H9 (cell line): ENCODE measurements around the gene PCED1A. TPM values are rescaled to one million over a fixed set of nuclear protein-coding genes. Genes with fewer than 3 reads are reported as not detected.

ENCODE experiments used
- DNase-seq: peaks from one replicate; pipeline ENCODE4 v3.0.0-alpha.2; 2017
- H2AFZ ChIP-seq: one replicate; pipeline ENCODE4 v1.6.1; 2013; ENCODE audit warnings: mild to moderate bottlenecking, low read length, control low read depth, moderate library complexity
- H2AK5ac ChIP-seq: 2 replicates; pipeline ENCODE4 v1.6.1; 2013; ENCODE audit warnings: low read length, control low read depth, mixed read lengths; ENCODE audit not compliant: insufficient read length
- H2BK120ac ChIP-seq: one replicate; pipeline ENCODE4 v1.6.1; 2013; ENCODE audit warnings: low read depth, mild to moderate bottlenecking, low read length, control low read depth, inconsistent platforms; ENCODE audit not compliant: poor library complexity, severe bottlenecking
- H2BK12ac ChIP-seq: 2 replicates; pipeline ENCODE4 v1.6.1; 2013; ENCODE audit warnings: low read length, control low read depth, mixed read lengths, low read depth; ENCODE audit not compliant: insufficient read length
- H2BK15ac ChIP-seq: 2 replicates; pipeline ENCODE4 v1.6.1; 2013; ENCODE audit warnings: low read depth, low read length, control low read depth
- H2BK20ac ChIP-seq: one replicate; pipeline ENCODE4 v1.6.1; 2013; ENCODE audit warnings: low read depth, mild to moderate bottlenecking, low read length, control low read depth, inconsistent platforms; ENCODE audit not compliant: poor library complexity, severe bottlenecking
- H2BK5ac ChIP-seq: 2 replicates; pipeline ENCODE4 v1.6.1; 2013; ENCODE audit warnings: low read length, control low read depth, mixed read lengths; ENCODE audit not compliant: insufficient read length
- H3K14ac ChIP-seq: 2 replicates; pipeline ENCODE4 v1.6.1; 2013; ENCODE audit warnings: low read length, control low read depth; ENCODE audit not compliant: insufficient read depth
- H3K18ac ChIP-seq: 2 replicates; pipeline ENCODE4 v1.6.1; 2013; ENCODE audit warnings: low read depth, mild to moderate bottlenecking, mixed read lengths, low read length, control low read depth; ENCODE audit not compliant: insufficient read length
- H3K23ac ChIP-seq: 2 replicates; pipeline ENCODE4 v1.6.1; 2013; ENCODE audit warnings: low read length, control low read depth, mixed read lengths, low read depth; ENCODE audit not compliant: insufficient read length
- H3K23me2 ChIP-seq: 2 replicates; pipeline ENCODE4 v1.6.1; 2013; ENCODE audit warnings: low read depth, mild to moderate bottlenecking, mixed read lengths, low read length, control low read depth; ENCODE audit not compliant: insufficient read length, poor library complexity, severe bottlenecking
- H3K27ac ChIP-seq: 2 replicates; pipeline ENCODE4 v1.5.1; 2013; ENCODE audit warnings: low read length, control low read depth, mixed read lengths, low read depth; ENCODE audit not compliant: insufficient read length
- H3K27me3 ChIP-seq: 2 replicates; pipeline ENCODE4 v1.6.1; 2013; ENCODE audit warnings: low read length, control low read depth, inconsistent platforms; ENCODE audit not compliant: insufficient read depth
- H3K4ac ChIP-seq: 2 replicates; pipeline ENCODE4 v1.6.1; 2013; ENCODE audit warnings: low read depth, mild to moderate bottlenecking, control low read depth, inconsistent platforms, low read length, moderate library complexity
- H3K4me1 ChIP-seq: 2 replicates; pipeline ENCODE4 v1.6.1; 2013; ENCODE audit warnings: low read length, control low read depth, inconsistent platforms; ENCODE audit not compliant: insufficient read depth
- H3K4me2 ChIP-seq: 2 replicates; pipeline ENCODE4 v1.6.1; 2013; ENCODE audit warnings: low read length, control low read depth, mixed read lengths; ENCODE audit not compliant: insufficient read length, insufficient read depth
- H3K56ac ChIP-seq: 2 replicates; pipeline ENCODE4 v1.6.1; 2013; ENCODE audit warnings: low read depth, mild to moderate bottlenecking, mixed read lengths, low read length, control low read depth; ENCODE audit not compliant: insufficient read length
- H3K79me1 ChIP-seq: 2 replicates; pipeline ENCODE4 v1.6.1; 2013; ENCODE audit warnings: low read depth, mild to moderate bottlenecking, moderate library complexity, low read length, control low read depth, inconsistent platforms; ENCODE audit not compliant: insufficient read depth, poor library complexity, severe bottlenecking
- H3K79me2 ChIP-seq: 2 replicates; pipeline ENCODE4 v1.6.1; 2013; ENCODE audit warnings: low read length, control low read depth, inconsistent platforms; ENCODE audit not compliant: insufficient read depth
- H3K9ac ChIP-seq: 2 replicates; pipeline ENCODE4 v1.6.1; 2013; ENCODE audit warnings: low read length, control low read depth, mixed read lengths; ENCODE audit not compliant: insufficient read length; ENCODE audit errors: extremely low read depth
- H3K9me3 ChIP-seq: one replicate; pipeline ENCODE4 v1.6.1; 2013; ENCODE audit warnings: low read depth, low read length, inconsistent platforms; ENCODE audit not compliant: control insufficient read depth
- H3T11ph ChIP-seq: one replicate; pipeline ENCODE4 v1.6.1; 2013; ENCODE audit warnings: mild to moderate bottlenecking, low read length, control low read depth, inconsistent platforms
- H4K20me1 ChIP-seq: one replicate; pipeline ENCODE4 v1.6.1; 2013; ENCODE audit not compliant: control insufficient read depth, insufficient read length, insufficient read depth
- H4K5ac ChIP-seq: 2 replicates; pipeline ENCODE4 v1.6.1; 2013; ENCODE audit warnings: low read depth, mild to moderate bottlenecking, mixed read lengths, low read length, control low read depth; ENCODE audit not compliant: insufficient read length
- H4K8ac ChIP-seq: replicated peaks from 2 replicates; pipeline ENCODE4 v1.6.1; 2013; ENCODE audit warnings: low read length, control low read depth, mixed read lengths, low read depth; ENCODE audit not compliant: insufficient read length
- H4K91ac ChIP-seq: 2 replicates; pipeline ENCODE4 v1.6.1; 2013; ENCODE audit warnings: low read depth, mild to moderate bottlenecking, moderate library complexity, mixed read lengths, low read length, control low read depth; ENCODE audit not compliant: insufficient read length
- H3K27ac Mint-ChIP-seq, 3 experiments: 2 replicates in 2 of 3; 3 replicates in 1 of 3; pipeline ENCODE4 v1.8.0; 2020 to 2021; ENCODE audit warnings: mixed read lengths in 3 of 3, mild to moderate bottlenecking in 1 of 3, moderate library complexity in 1 of 3
- H3K27me3 Mint-ChIP-seq: 2 replicates; pipeline ENCODE4 v1.8.0; 2021; ENCODE audit warnings: low read depth, mild to moderate bottlenecking, moderate library complexity, mixed read lengths
- H3K36me3 Mint-ChIP-seq, 3 experiments: 2 replicates in 2 of 3; 3 replicates in 1 of 3; pipeline ENCODE4 v1.8.0; 2020 to 2021; ENCODE audit warnings: low read depth in 3 of 3, mixed read lengths in 3 of 3; ENCODE audit not compliant: insufficient read depth in 1 of 3
- H3K4me1 Mint-ChIP-seq, 2 experiments: 2 replicates each; pipeline ENCODE4 v1.8.0; 2020; ENCODE audit warnings: mixed read lengths in 2 of 2
- H3K4me3 Mint-ChIP-seq, 2 experiments: 2 replicates in 1 of 2; 3 replicates in 1 of 2; pipeline ENCODE4 v1.8.0; 2020 to 2021; ENCODE audit warnings: mild to moderate bottlenecking in 2 of 2, mixed read lengths in 2 of 2, moderate library complexity in 1 of 2
- H3K9me3 Mint-ChIP-seq, 2 experiments: 2 replicates in 1 of 2; 3 replicates in 1 of 2; pipeline ENCODE4 v1.8.0; 2020; ENCODE audit warnings: mild to moderate bottlenecking in 2 of 2, mixed read lengths in 2 of 2, moderate library complexity in 1 of 2
- WGBS: extraction: QIAGEN DNeasy Blood & Tissue Kit; methylation state at CpG from one replicate; pipeline ENCODE4 v1.1.7; 2013; ENCODE audit warnings: missing lambda C conversion rate, low lambda C conversion rate, mixed read lengths; ENCODE audit not compliant: insufficient read length; ENCODE audit errors: extremely low coverage; 5-methylcytosine and 5-hydroxymethylcytosine counted together
- total RNA-seq: library from RNA; stranded (reverse); gene quantifications from 2 replicates; pipeline ENCODE4 v1.2.1, GENCODE V29; 2021
- TF ChIP-seq, protein P1 (sequence below): fragments of 200-600 bp; sonication (generic); conservative IDR thresholded peaks from 3 replicates; pipeline ENCODE4 v1.8.0; 2021; ENCODE audit warnings: antibody characterized with exemption, mild to moderate bottlenecking

PCED1A gene
- total RNA-seq, 1 experiment from 2014 or later = 30.8 TPM

DNA sequence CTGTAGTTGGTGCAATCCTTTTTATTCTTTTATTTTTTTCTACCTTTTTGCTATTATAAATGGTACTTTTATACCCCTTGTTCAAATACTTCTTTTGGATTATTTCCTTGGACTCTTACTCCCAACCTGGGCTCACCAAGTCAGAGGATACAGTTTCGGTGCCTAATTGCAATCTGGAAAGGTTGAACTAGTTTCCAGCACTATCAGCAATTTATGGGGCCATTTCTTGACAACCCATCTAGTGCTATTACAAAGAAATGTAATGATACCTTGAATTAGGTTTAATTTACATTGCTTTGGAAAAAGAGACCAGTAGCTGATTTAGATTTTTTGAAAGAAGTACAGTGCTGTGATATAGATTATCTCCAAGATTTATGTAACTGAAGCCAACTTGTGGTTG is 38.1 kb upstream of the PCED1A start:
- H3K4me3 Mint-ChIP-seq = no peak overlapping the region
- H3K27ac Mint-ChIP-seq = peak overlapping the region in 1 of 3 experiments; percentile 55; a peak in 1 of 7 replicates
- Histone ChIP-seq H2BK120ac (no peak overlapping the region), H3K4me1 (0 out of 2 replicates have a peak, but pooled peaks cover 3% of the 10 kb centered on the region), H3K56ac (no peak overlapping the region), H3K79me2 (peaks cover 3% of the 10 kb centered on the region; the same call in 1 of the 2 replicates), H3T11ph (no peak overlapping the region), H2BK20ac (no peak overlapping the region), H4K5ac (no peak overlapping the region), H3K23ac (no peak overlapping the region), H3K23me2 (peaks cover 7% of the 10 kb centered on the region), H3K27ac (no peak overlapping the region), H2AK5ac (no peak overlapping the region), H3K4me2 (no peak overlapping the region), H2AFZ (no peak overlapping the region), H2BK5ac (no peak overlapping the region), H3K9me3 (no peaks in the 10 kb centered on the region), H2BK12ac (no peak overlapping the region), H4K91ac (no peak overlapping the region), H3K79me1 (peaks cover 11% of the 10 kb centered on the region), H3K4ac (no peak overlapping the region), H4K20me1 (no peaks in the 10 kb centered on the region), H4K8ac (no peak overlapping the region), H3K18ac (no peak overlapping the region), H3K14ac (no peak overlapping the region), H3K27me3 (no peaks in the 10 kb centered on the region), H3K9ac (no peak overlapping the region), H2BK15ac (no peak overlapping the region)
- DNase-seq = no peak
- H3K4me1 Mint-ChIP-seq = peaks cover 24 to 29% of the 10 kb centered on the region in 2 experiments
- WGBS = no CpG with 5 or more reads among the region's 1 CpG
- TF ChIP-seq, protein P1, sequence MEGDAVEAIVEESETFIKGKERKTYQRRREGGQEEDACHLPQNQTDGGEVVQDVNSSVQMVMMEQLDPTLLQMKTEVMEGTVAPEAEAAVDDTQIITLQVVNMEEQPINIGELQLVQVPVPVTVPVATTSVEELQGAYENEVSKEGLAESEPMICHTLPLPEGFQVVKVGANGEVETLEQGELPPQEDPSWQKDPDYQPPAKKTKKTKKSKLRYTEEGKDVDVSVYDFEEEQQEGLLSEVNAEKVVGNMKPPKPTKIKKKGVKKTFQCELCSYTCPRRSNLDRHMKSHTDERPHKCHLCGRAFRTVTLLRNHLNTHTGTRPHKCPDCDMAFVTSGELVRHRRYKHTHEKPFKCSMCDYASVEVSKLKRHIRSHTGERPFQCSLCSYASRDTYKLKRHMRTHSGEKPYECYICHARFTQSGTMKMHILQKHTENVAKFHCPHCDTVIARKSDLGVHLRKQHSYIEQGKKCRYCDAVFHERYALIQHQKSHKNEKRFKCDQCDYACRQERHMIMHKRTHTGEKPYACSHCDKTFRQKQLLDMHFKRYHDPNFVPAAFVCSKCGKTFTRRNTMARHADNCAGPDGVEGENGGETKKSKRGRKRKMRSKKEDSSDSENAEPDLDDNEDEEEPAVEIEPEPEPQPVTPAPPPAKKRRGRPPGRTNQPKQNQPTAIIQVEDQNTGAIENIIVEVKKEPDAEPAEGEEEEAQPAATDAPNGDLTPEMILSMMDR = no peak
- no peaks in the 10 kb centered on the region for H3K27me3 Mint-ChIP-seq
- no peaks in the 10 kb centered on the region for H3K9me3 Mint-ChIP-seq
- peaks cover 2 to 19% (median 12%) of the 10 kb centered on the region in 3 experiments; a peak in 6 of 7 replicates for H3K36me3 Mint-ChIP-seq
